ENCODE results near the gene APRT. TPM values are rescaled to one million over a fixed set of nuclear protein-coding genes. Genes with fewer than 3 reads are reported as not detected.

APRT gene
- polyA plus RNA-seq, 1 experiment, result 66.8 TPM

DNA sequence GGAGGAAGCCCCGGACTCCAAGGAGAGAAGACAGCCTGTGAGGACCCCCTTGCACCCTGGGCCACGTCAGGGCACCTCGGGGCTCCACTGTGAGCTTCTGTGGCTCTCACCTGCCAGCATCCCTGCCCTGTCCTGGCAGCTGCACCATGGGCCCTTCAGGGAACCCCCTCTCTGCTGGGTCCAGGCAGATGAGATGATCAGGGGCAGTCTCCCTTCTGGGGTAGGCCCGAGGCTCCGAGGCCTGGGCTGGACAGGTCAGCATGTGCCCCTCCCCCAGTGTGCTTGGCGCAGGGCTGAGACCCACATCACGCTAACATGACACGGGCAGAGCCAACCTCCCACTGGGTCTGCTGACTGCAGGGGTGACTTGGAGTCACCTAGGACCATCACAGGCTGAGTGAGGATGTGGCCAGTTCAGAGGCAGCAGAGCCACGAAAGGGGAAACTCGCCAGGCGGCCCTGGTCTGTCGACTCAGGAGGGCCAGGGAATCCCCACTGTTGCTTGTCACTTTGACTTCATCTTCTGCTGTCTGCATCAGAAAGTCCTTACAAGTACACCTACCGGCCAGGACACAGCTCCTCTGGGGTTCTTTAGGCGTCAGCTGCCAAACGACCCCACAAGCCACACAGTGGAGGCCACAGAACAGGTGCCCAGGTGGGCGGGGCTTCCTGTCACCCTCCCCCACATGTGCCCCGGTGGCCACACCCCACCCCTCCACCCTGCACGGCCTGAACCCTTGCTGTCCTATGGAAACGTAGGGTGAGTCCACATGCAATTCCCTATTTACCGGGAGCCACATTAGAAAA lies 42.8 kb upstream of the APRT start:
- H3K4me3 ChIP-seq (ENCODE audit: low read depth, low read length), result no peak overlapping the region
- TF ChIP-seq, protein P1, sequence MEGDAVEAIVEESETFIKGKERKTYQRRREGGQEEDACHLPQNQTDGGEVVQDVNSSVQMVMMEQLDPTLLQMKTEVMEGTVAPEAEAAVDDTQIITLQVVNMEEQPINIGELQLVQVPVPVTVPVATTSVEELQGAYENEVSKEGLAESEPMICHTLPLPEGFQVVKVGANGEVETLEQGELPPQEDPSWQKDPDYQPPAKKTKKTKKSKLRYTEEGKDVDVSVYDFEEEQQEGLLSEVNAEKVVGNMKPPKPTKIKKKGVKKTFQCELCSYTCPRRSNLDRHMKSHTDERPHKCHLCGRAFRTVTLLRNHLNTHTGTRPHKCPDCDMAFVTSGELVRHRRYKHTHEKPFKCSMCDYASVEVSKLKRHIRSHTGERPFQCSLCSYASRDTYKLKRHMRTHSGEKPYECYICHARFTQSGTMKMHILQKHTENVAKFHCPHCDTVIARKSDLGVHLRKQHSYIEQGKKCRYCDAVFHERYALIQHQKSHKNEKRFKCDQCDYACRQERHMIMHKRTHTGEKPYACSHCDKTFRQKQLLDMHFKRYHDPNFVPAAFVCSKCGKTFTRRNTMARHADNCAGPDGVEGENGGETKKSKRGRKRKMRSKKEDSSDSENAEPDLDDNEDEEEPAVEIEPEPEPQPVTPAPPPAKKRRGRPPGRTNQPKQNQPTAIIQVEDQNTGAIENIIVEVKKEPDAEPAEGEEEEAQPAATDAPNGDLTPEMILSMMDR (IDR thresholded peaks at IDR 0.05; ENCODE audit: low read depth, low read length), result no peak
- H3K27me3 ChIP-seq (ENCODE audit: control insufficient read depth, insufficient read depth, low read length), result no peaks in the 10 kb centered on the region
- CTCF ChIA-PET, result interaction anchor here (2.3 kb wide), 1 partner anchor 117 kb away, joined by 19 read pairs; no protein-coding TSS in a partner anchor
- no peaks in the 10 kb centered on the region; the same call in 1 of the 2 replicates for H3K9me3 ChIP-seq (ENCODE audit: control insufficient read depth, insufficient read depth, low read length)
- POLR2A ChIA-PET, result interaction anchor here (0.6 kb wide), 1 partner anchor 406 kb away, joined by 3 read pairs; no protein-coding TSS in a partner anchor
- no peak for DNase-seq (ENCODE audit: low read depth, low spot score)
- no peak overlapping the region for H3K27ac ChIP-seq (ENCODE audit: low read depth, low read length)

DNA sequence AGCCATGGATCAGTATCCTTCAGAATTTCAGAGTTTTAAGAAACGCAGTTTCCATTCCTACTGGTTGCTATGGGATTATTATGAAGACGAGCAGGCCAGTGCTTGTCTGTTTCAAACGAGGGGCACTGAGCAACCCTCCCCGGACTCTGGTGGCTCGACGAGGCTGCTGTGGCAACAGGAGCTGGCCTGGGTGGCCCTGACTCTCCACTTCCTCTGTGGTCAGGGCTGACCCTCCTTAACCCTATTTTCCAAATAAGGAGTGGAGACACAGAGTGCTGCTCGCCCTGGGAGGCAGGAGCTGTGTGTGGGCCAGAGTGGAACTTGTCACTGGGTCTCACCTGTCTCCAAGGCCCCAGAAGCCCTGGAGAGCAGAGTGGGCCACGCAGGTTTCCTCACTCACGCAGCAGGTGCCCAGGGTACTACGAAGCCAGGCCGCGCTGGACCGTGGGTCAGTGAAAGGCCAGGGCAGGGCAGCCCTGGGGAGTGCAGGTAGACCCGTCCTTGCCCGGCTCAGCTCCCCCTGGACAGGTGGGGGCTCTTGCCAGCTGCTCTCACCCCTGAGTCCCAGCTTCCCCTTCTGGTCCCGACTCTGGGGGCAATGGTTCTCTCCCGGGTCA lies 41.7 kb upstream of the APRT start:
- TF ChIP-seq, protein P1 (IDR thresholded peaks at IDR 0.05; ENCODE audit: low read depth, low read length), result no peak
- DNase-seq (ENCODE audit: low read depth, low spot score), result no peak
- no peaks in the 10 kb centered on the region for H3K27me3 ChIP-seq (ENCODE audit: control insufficient read depth, insufficient read depth, low read length)
- CTCF ChIA-PET, result interaction anchor here (2.3 kb wide), 1 partner anchor 116 kb away, joined by 19 read pairs; no protein-coding TSS in a partner anchor
- no peak overlapping the region for H3K27ac ChIP-seq (ENCODE audit: low read depth, low read length)
- H3K4me3 ChIP-seq (ENCODE audit: low read depth, low read length), result no peak overlapping the region
- no peaks in the 10 kb centered on the region; the same call in 1 of the 2 replicates for H3K9me3 ChIP-seq (ENCODE audit: control insufficient read depth, insufficient read depth, low read length)
- POLR2A ChIA-PET, result no interaction called here

DNA sequence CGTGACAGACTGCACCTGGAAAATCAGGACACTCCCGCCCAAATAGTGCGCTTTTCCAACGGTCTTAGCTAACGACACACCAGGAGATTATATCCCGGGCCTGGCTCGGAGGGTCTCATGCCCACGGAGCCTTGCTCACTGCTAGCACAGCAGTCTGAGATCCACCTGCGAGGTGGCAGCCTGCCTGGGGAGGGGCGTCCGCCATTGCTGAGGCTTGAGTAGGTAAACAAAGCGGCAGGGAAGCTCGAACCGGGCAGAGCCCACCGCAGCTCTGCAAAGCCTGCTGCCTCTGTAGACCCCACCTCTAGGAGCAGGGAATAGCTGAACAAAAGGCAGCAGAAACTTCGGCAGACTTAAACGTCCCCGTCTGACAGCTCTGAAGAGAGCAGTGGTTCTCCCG lies 39.9 kb upstream of the APRT start:
- ChIA-PET CTCF (no interaction called here), POLR2A (no interaction called here)
- H3K27ac ChIP-seq (ENCODE audit: low read depth, low read length), result no peak overlapping the region
- no peaks in the 10 kb centered on the region; the same call in 1 of the 2 replicates for H3K9me3 ChIP-seq (ENCODE audit: control insufficient read depth, insufficient read depth, low read length)
- DNase-seq (ENCODE audit: low read depth, low spot score), result no peak
- TF ChIP-seq, protein P1 (IDR thresholded peaks at IDR 0.05; ENCODE audit: low read depth, low read length), result no peak
- no peak overlapping the region for H3K4me3 ChIP-seq (ENCODE audit: low read depth, low read length)
- no peaks in the 10 kb centered on the region for H3K27me3 ChIP-seq (ENCODE audit: control insufficient read depth, insufficient read depth, low read length)

DNA sequence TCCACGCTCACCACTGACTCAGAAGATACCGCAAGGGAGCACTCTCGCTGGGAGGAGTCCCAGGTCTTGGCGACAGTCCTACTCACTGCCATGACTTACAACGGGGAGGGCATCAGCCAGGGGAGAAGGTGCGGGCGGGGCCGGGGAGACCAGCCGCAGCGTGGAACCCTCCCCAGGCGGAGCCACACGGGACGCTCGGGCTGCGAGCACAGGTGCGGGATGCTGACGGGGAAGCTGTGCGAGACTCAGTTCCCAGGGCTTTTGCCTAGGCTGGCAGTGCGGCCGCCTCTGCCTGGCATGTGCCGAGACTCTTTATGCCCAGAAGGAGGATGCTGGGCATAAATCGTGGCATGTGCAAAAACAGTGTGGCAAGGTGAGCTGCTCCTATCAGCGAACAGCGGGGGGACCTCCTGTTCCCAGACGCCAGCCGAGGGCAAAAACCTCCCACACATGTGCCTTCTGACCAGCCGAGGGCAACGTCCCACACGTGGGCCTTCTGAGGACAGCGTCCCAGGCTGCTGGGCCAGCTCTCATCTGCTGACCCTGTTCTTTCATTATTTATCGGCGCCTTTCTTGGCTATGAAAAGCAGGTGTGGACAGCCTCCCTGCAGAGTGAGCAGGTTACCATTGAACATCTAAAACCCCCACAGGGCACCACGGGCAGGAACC lies 38.9 kb upstream of the APRT start:
- Histone ChIP-seq H3K27ac (ENCODE audit: low read depth, low read length) (no peak overlapping the region), H3K4me3 (ENCODE audit: low read depth, low read length) (no peak overlapping the region), H3K9me3 (ENCODE audit: control insufficient read depth, insufficient read depth, low read length) (no peaks in the 10 kb centered on the region; the same call in 1 of the 2 replicates), H3K27me3 (ENCODE audit: control insufficient read depth, insufficient read depth, low read length) (no peaks in the 10 kb centered on the region)
- CTCF ChIA-PET, result no interaction called here
- POLR2A ChIA-PET, result no interaction called here
- no peak for DNase-seq (ENCODE audit: low read depth, low spot score)
- TF ChIP-seq, protein P1 (IDR thresholded peaks at IDR 0.05; ENCODE audit: low read depth, low read length), result no peak

All from AG04450 (cell line).